GM12873 (cell line): ENCODE data around the gene MUC20.

Experiments
- CTCF ChIP-seq: IDR thresholded peaks from 2 replicates; pipeline ENCODE4 v1.5.1; 2012; ENCODE audit warnings: low read depth, mild to moderate bottlenecking, moderate library complexity, low read length, control low read depth; ENCODE audit not compliant: insufficient read depth; ENCODE audit errors: missing control alignments

Gene MUC20

GRCh38 chr3:195767792-195768191, 47.0 kb downstream of the MUC20 start:
- no peak for TF ChIP-seq CTCF

- no peak for TF ChIP-seq CTCF
Observed at GRCh38 chr3:195768414-195768813, 47.6 kb downstream of the MUC20 start.

GRCh38 chr3:195768831-195769303, 48.1 kb downstream of the MUC20 start:
- TF ChIP-seq CTCF: no peak

GRCh38 chr3:195769551-195769950, 48.8 kb downstream of the MUC20 start:
- no peak for TF ChIP-seq CTCF

GRCh38 chr3:195770081-195770840, 49.5 kb downstream of the MUC20 start:
- no peak for TF ChIP-seq CTCF

GRCh38 chr3:195771646-195772300, 51.0 kb downstream of the MUC20 start:
- no peak for TF ChIP-seq CTCF

- TF ChIP-seq CTCF: no peak
Observed at GRCh38 chr3:195773956-195774537, 53.3 kb downstream of the MUC20 start.
